HUES64 (cell line): ENCODE data around the gene PLCD1.

Source experiments
- H3K27ac ChIP-seq: 2 replicates; pipeline ENCODE4 v1.7.0; 2013; ENCODE audit warnings: low read depth, low read length, inconsistent platforms
- H3K27me3 ChIP-seq: 2 replicates; pipeline ENCODE4 v1.6.1; 2013; ENCODE audit warnings: mild to moderate bottlenecking, low read length; ENCODE audit not compliant: insufficient read depth
- H3K36me3 ChIP-seq: 2 replicates; pipeline ENCODE4 v1.6.1; 2013; ENCODE audit warnings: mild to moderate bottlenecking, low read length; ENCODE audit not compliant: insufficient read depth
- H3K4me1 ChIP-seq: 2 replicates; pipeline ENCODE4 v1.6.1; 2013; ENCODE audit warnings: mild to moderate bottlenecking, low read length, moderate library complexity; ENCODE audit not compliant: insufficient read depth
- H3K4me3 ChIP-seq: 2 replicates; pipeline ENCODE4 v1.5.1; 2013; ENCODE audit warnings: mild to moderate bottlenecking, low read length, moderate library complexity
- H3K9ac ChIP-seq: 2 replicates; pipeline ENCODE4 v1.6.1; 2013; ENCODE audit warnings: mild to moderate bottlenecking, low read depth, low read length
- H3K9me3 ChIP-seq: 2 replicates; pipeline ENCODE4 v1.6.1; 2013; ENCODE audit warnings: low read depth, low read length; ENCODE audit not compliant: insufficient read depth
- WGBS: fragments of 150-250, 120-280 bp; methylation state at CpG from one replicate; pipeline ENCODE4 v1.1.7; 2013; ENCODE audit warnings: missing lambda C conversion rate; 5-methylcytosine and 5-hydroxymethylcytosine counted together

PLCD1 gene

DNA sequence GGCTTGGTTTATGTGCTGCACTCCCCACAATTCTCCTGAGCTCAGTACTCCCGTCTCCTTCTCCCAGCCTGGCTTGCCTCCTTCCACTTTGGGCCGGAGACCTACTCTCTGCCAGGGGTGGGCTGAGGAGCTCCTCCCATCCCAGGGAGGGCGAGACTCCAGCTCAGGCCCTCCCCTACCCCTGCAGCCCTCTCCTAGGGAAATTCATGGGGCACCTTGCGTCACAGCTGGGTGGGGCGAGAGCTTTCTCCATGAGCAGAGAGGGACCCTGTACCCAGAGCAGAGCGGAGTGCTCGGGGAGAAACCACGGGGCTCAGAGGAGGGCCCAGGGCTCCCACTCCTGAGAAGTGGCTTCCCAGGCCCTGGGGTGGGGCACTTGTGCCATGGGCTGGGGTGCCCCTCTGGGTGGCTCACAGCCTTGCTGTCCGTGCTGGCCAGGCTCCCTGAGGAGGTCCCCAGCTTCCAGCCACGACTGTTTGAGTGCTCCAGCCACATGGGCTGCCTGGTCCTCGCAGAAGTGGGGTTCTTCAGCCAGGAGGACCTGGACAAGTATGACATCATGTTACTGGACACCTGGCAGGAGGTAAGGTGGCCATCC is 25.5 kb downstream of the PLCD1 start:
- H3K4me3 ChIP-seq: no peak overlapping the region
- H3K27me3 ChIP-seq: no peaks in the 10 kb centered on the region
- H3K9me3 ChIP-seq: no peaks in the 10 kb centered on the region
- peaks cover 4% of the 10 kb centered on the region; the same call in 1 of the 2 replicates for H3K36me3 ChIP-seq
- 83% methylated on average over 11 of the region's 11 CpGs for WGBS
- H3K27ac ChIP-seq: no peak overlapping the region
- no peak overlapping the region for H3K9ac ChIP-seq
- no peaks in the 10 kb centered on the region for H3K4me1 ChIP-seq

DNA sequence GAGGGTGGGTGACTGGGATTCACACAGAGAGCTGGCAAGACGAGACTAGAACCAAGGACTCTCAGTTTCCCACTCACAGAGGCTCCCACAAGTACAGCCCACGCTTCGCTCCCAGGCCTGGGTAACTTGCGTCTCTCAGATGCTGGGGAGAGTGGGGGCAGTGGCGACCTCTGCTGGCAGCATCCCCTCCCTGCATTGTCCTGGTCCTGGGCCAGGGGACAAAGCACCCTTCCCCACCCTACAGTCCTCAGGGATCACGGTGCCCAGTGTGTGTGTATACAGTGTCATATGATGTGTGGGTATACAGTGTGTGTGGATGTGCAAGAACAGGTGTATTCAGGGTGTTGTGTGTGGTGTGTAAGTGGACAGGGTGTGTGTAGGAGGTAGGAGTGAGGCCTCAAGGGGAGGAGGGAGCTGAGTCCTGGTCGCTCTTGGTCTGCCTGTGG is 26.0 kb downstream of the PLCD1 start:
- Histone ChIP-seq H3K36me3 (peaks cover 4% of the 10 kb centered on the region; the same call in 1 of the 2 replicates), H3K27me3 (peaks cover 4% of the 10 kb centered on the region; the same call in 1 of the 2 replicates), H3K4me1 (0 out of 2 replicates have a peak, but pooled peaks cover 3% of the 10 kb centered on the region), H3K9me3 (no peaks in the 10 kb centered on the region), H3K27ac (no peak overlapping the region), H3K9ac (no peak overlapping the region), H3K4me3 (no peak overlapping the region)
- WGBS: 48% methylated on average over 6 of the region's 7 CpGs

- Histone ChIP-seq H3K9me3 (no peaks in the 10 kb centered on the region), H3K36me3 (peaks cover 2% of the 10 kb centered on the region; the same call in 1 of the 2 replicates), H3K4me3 (no peak overlapping the region), H3K27ac (no peak overlapping the region), H3K4me1 (0 out of 2 replicates have a peak, but pooled peaks cover 4% of the 10 kb centered on the region), H3K9ac (no peak overlapping the region), H3K27me3 (peaks cover 5% of the 10 kb centered on the region; the same call in 1 of the 2 replicates)
- 85% methylated on average over 9 of the region's 9 CpGs for WGBS
Measured at GRCh38 chr3:38002940-38003339, 26.5 kb downstream of the PLCD1 start.

DNA sequence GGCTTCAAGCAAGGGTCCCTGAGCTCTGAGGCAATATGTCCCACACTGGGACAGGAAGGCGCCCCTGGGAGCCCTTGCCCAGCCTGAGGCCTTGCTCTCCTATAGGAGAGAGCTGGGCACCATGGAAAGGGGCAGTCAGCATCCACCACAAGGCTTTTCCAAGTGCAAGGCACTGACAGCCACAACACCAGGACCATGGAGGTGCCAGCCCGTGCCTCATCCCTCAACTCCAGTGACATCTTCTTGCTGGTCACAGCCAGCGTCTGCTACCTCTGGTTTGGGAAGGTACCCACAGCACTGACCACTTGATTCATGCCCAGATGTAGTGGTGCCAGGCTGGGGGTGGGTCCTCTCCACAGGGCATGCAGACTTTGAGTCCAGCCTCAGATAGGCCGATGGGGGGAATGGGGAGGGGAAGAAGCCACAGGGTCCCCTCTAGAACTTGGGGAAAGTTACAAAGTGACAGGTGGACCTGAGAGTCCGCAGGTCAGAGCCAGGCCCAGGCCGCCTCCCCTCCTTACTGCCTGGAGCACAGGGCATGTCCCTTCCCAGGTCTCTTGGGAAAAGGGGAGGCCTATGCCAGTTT is 27.1 kb downstream of the PLCD1 start:
- Histone ChIP-seq H3K27ac (no peak overlapping the region), H3K4me3 (no peak overlapping the region), H3K36me3 (no peaks in the 10 kb centered on the region), H3K9me3 (no peaks in the 10 kb centered on the region), H3K4me1 (0 out of 2 replicates have a peak, but pooled peaks cover 4% of the 10 kb centered on the region), H3K9ac (no peak overlapping the region), H3K27me3 (peaks cover 5% of the 10 kb centered on the region; the same call in 1 of the 2 replicates)
- WGBS: 92% methylated on average over 6 of the region's 6 CpGs

DNA sequence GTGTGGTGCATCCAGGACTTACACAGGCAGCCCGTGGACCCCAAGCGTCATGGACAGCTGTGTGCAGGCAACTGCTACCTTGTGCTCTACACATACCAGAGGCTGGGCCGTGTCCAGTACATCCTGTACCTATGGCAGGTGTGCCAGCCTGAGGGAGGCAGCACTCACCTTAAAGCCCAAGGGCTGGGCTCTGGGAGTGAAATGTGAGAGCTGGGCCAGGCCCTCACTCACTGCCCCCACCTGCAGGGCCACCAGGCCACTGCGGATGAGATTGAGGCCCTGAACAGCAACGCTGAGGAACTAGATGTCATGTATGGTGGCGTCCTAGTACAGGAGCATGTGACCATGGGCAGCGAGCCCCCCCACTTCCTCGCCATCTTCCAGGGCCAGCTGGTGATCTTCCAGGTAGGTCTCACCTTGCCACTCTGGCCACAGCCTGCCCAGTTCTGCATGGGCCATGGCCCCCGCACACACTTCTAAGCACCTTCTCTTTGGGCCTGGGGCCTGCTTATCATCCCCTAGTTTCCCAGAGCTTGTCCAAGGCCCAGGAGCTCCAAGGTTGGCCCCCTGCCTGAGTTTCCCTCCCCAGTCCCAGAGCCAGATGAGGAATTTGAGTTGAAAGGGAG is 27.9 kb downstream of the PLCD1 start:
- Histone ChIP-seq H3K27ac (no peak overlapping the region), H3K4me3 (no peak overlapping the region), H3K9ac (no peak overlapping the region), H3K36me3 (no peaks in the 10 kb centered on the region), H3K4me1 (0 out of 2 replicates have a peak, but pooled peaks cover 4% of the 10 kb centered on the region), H3K9me3 (no peaks in the 10 kb centered on the region), H3K27me3 (peaks cover 5% of the 10 kb centered on the region; the same call in 1 of the 2 replicates)
- 79% methylated on average over 9 of the region's 9 CpGs for WGBS

- Histone ChIP-seq H3K36me3 (no peaks in the 10 kb centered on the region), H3K27me3 (peaks cover 5% of the 10 kb centered on the region; the same call in 1 of the 2 replicates), H3K4me3 (no peak overlapping the region), H3K27ac (no peak overlapping the region), H3K9me3 (no peaks in the 10 kb centered on the region), H3K4me1 (0 out of 2 replicates have a peak, but pooled peaks cover 4% of the 10 kb centered on the region), H3K9ac (no peak overlapping the region)
- 94% methylated on average over 6 of the region's 6 CpGs for WGBS
Measured at GRCh38 chr3:38000965-38001455, 28.4 kb downstream of the PLCD1 start.

GRCh38 chr3:38000242-38000916 is 29.1 kb downstream of the PLCD1 start:
- WGBS: 89% methylated on average over 6 of the region's 6 CpGs
- Histone ChIP-seq H3K9ac (no peak overlapping the region), H3K9me3 (no peaks in the 10 kb centered on the region), H3K27me3 (peaks cover 5% of the 10 kb centered on the region; the same call in 1 of the 2 replicates), H3K27ac (no peak overlapping the region), H3K4me1 (0 out of 2 replicates have a peak, but pooled peaks cover 4% of the 10 kb centered on the region), H3K4me3 (no peak overlapping the region), H3K36me3 (no peaks in the 10 kb centered on the region)

DNA sequence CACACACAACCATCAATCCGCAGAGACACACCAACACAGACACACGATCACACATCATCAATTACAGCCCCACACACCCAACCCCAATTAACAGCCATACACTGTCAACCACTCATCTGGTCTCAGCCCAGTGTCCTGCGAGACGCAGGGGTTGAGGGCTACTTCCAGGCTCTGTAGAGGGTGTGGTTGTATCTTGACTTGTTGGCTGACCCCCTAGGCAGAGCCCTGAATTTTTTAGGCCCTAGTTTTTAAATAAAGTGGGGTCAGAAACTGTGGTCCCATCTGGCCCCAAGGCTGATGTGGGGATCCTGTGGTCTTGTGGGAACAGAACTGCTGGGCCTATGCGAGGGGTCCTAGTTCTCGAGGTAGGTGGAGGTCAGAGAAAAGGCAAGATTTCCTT is 29.6 kb downstream of the PLCD1 start:
- no peak overlapping the region for H3K9ac ChIP-seq
- no peak overlapping the region for H3K27ac ChIP-seq
- H3K36me3 ChIP-seq: no peaks in the 10 kb centered on the region
- H3K9me3 ChIP-seq: no peaks in the 10 kb centered on the region
- 83% methylated on average over 6 of the region's 6 CpGs for WGBS
- 0 out of 2 replicates have a peak, but pooled peaks cover 4% of the 10 kb centered on the region for H3K4me1 ChIP-seq
- H3K27me3 ChIP-seq: peaks cover 5% of the 10 kb centered on the region; the same call in 1 of the 2 replicates
- no peak overlapping the region for H3K4me3 ChIP-seq

DNA sequence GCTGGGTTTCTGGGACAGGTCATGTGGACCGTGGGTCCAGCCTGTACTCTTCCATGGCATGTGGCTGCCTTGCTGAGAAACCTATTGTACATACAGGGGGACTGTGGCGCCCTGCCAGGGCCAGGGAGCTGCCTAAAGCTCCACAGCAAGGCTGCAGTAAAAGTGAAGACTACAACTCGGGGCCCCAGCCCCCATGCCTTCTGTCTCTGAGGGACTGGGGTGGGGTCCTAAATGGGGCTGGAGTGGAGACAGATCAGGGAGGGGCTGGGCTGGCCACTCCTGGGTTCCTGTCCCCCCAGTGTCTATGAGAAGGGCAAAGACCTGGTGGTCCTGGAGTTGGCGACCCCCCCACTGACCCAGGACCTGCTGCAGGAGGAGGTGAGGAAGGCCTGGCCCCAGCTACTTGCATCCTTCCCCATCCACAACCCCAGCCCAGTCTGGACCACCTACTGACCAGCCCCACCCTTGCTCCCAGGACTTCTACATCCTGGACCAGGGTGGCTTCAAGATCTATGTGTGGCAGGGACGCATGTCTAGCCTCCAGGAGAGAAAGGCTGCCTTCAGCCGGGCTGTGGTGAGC is 31.6 kb downstream of the PLCD1 start:
- Histone ChIP-seq H3K9me3 (no peaks in the 10 kb centered on the region), H3K27me3 (peaks cover 5% of the 10 kb centered on the region; the same call in 1 of the 2 replicates), H3K9ac (no peak overlapping the region), H3K4me3 (no peak overlapping the region), H3K27ac (no peak overlapping the region), H3K4me1 (0 out of 2 replicates have a peak, but pooled peaks cover 4% of the 10 kb centered on the region), H3K36me3 (no peaks in the 10 kb centered on the region)
- 84% methylated on average over 6 of the region's 6 CpGs for WGBS

DNA sequence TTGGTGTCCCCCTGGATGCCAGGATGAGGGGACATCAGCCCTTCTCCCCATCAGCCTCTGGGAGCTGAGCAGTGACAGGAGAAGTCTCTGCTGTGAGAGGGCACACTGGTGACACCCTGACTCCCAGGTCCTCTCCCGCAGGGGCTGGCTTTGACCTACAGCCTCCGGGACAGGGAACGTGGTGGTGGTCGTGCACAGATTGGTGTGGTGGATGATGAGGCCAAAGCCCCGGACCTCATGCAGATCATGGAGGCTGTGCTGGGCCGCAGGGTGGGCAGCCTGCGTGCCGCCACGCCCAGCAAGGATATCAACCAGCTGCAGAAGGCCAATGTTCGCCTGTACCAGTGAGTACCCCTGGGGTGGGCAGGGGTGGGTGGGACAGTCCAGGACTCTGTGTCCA is 32.1 kb downstream of the PLCD1 start:
- Histone ChIP-seq H3K4me1 (0 out of 2 replicates have a peak, but pooled peaks cover 4% of the 10 kb centered on the region), H3K27me3 (peaks cover 5% of the 10 kb centered on the region; the same call in 1 of the 2 replicates), H3K9ac (no peak overlapping the region), H3K36me3 (no peaks in the 10 kb centered on the region), H3K27ac (no peak overlapping the region), H3K9me3 (no peaks in the 10 kb centered on the region), H3K4me3 (no peak overlapping the region)
- 93% methylated on average over 10 of the region's 10 CpGs for WGBS
